ENCODE results near the gene GPR35.

GPR35 gene

DNA sequence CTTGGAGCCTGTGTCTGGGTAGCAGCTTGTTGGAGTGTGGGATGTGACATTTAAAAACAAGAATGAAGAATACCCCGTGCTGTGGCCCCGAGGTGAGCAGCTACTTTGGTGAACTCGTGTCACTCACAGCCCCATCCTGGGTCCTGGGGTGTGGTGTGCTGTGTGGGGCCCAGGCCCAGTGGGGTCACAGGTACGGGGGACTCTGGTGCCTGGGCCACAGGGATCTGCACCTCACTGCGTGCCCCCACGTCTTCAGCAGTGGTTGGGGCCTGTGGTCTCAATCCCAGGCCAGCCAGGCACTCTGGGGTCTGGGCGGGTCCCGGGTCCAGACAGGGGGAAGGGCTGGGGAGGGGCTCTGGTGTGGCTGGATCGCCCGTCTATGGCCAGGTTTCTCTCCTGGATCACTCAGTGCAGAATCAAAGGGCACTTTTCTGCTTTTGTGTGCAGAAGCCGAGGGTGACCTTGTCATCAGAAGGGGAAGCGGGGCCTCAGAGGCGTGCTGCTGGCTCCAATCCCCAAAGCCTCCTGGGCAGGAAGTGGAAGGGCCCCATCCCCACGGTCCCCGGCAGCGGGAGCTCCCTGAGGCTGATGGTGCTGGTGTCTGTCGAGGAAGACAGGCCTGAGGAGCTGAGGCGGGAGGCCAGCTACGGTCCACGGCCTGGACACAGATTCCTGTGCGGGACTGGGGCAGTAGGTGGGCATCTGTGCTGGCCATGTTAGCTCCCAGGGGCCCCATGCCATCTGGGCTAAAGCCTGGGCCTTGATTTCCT, 1.4 kb downstream of the GPR35 start:
- DNase-seq = peak; percentile 30 to 39

DNA sequence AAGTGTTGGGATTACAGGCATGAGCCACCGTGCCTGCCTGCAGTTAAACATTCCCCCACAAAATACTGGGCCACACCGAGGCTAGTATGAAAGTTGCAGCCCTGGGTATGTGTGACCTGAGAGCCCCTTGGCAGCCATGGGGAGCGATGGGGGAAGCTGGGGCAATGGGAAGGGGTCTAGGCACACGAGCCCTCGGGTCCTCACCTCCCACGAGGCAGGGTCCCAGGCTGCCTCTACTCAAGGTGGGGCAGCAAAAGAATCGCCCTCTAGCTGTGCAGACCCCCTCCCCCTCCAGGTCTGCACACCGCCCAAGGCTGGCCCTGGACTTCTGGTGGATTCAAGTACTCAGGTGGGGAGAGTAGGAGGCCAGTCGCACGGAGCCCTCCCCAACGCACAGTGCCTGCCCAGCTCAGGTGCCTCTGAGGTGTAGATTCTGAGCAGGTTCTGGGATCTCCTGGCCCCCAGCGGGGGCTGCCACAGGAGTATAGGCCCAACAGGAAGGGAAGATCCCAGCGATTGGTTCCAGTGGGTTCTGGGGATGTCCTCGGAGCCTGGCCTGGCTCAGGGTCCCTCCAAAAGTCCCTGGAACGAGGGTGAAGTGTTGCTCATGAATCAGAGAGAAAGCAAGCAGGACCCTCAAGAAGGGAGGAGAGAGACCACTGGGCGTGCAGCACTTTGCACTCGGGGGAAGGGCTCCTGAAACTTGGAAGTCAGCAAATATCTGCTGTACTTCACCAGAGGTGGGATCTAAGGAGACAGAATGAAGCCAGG, 2.6 kb downstream of the GPR35 start:
- DNase-seq = no peak

DNA sequence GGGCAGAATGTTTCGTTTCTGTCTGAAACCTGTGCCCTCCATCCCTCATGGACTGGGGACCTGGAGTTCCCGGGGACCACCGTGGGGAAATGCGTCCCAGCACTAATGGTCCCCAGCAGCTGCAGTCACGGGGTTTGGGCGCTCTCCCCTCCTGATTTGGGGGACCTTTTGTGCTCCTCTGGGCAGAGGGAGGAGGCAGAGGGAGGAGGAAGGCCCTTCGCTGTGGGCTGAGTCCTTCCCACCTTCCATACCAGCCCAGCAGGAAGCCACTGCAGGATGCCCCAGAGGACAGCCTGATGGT, 3.2 kb downstream of the GPR35 start:
- no peak for DNase-seq

DNA sequence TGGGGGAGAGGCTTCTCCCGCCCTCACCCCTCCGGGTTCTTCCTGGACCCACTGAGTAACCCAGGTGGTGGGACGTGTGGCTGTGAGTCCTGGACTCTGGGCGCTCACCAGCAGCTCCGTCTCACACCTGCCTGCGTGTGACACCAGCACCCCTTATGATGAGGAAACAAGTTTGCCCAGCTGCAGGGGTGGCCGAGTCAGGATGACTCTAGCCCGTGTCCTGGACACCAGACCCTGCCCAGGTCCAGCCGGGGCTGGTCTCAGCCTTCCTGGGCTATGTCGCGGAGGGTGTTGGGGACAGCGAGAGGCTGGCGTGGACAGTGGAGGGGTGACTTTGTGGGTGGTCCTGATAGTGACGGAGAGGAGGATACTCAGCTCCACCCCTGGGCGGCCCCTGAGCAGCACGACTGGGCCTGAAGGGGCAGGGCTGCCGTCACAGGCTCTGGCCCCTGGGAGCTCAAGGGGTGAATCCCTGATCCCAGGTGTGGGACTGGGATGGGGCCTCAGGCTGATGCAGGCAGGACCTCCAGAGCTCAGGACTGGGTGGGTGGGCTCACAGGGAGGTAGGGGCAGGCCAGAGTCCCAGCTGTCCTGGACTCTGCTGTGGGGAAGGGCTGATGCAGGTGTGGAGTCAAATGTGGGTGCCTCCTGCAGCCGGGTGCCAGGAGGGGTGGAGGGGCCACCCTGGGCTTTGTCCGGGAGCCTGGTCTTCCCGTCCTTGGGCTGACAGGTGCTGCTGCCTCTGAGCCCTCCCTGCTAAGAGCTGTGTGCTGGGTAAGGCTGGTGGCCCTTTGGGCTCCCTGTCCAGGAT, 3.7 kb downstream of the GPR35 start:
- no peak for DNase-seq

DNA sequence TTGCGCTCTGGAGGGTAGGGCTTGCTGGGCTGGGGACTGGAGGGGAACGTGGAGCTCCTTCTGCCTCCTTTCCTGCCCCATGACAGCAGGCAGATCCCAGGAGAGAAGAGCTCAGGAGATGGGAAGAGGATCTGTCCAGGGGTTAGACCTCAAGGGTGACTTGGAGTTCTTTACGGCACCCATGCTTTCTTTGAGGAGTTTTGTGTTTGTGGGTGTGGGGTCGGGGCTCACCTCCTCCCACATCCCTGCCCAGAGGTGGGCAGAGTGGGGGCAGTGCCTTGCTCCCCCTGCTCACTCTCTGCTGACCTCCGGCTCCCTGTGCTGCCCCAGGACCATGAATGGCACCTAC, 4.3 kb downstream of the GPR35 start:
- no peak for DNase-seq

DNA sequence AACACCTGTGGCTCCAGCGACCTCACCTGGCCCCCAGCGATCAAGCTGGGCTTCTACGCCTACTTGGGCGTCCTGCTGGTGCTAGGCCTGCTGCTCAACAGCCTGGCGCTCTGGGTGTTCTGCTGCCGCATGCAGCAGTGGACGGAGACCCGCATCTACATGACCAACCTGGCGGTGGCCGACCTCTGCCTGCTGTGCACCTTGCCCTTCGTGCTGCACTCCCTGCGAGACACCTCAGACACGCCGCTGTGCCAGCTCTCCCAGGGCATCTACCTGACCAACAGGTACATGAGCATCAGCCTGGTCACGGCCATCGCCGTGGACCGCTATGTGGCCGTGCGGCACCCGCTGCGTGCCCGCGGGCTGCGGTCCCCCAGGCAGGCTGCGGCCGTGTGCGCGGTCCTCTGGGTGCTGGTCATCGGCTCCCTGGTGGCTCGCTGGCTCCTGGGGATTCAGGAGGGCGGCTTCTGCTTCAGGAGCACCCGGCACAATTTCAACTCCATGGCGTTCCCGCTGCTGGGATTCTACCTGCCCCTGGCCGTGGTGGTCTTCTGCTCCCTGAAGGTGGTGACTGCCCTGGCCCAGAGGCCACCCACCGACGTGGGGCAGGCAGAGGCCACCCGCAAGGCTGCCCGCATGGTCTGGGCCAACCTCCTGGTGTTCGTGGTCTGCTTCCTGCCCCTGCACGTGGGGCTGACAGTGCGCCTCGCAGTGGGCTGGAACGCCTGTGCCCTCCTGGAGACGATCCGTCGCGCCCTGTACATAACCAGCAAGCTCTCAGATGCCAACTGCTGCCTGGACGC, 4.9 kb downstream of the GPR35 start:
- no peak for DNase-seq

DNA sequence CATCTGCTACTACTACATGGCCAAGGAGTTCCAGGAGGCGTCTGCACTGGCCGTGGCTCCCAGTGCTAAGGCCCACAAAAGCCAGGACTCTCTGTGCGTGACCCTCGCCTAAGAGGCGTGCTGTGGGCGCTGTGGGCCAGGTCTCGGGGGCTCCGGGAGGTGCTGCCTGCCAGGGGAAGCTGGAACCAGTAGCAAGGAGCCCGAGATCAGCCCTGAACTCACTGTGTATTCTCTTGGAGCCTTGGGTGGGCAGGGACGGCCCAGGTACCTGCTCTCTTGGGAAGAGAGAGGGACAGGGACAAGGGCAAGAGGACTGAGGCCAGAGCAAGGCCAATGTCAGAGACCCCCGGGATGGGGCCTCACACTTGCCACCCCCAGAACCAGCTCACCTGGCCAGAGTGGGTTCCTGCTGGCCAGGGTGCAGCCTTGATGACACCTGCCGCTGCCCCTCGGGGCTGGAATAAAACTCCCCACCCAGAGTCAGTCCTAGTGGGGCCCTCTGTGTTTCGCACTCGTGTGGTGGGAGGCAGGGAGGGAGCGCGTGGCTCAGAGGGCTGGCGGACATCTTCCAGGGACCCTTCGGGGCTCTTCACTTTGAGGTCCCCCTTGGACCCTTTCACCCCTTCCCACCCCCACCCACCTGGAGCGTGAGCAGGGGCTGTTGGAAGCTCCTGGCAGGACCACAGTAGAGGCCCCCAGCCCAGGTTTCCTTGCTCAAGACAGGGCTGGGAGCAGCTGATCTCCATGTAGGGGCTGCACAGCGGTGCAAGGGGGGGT, 5.7 kb downstream of the GPR35 start:
- DNase-seq = no peak

DNA sequence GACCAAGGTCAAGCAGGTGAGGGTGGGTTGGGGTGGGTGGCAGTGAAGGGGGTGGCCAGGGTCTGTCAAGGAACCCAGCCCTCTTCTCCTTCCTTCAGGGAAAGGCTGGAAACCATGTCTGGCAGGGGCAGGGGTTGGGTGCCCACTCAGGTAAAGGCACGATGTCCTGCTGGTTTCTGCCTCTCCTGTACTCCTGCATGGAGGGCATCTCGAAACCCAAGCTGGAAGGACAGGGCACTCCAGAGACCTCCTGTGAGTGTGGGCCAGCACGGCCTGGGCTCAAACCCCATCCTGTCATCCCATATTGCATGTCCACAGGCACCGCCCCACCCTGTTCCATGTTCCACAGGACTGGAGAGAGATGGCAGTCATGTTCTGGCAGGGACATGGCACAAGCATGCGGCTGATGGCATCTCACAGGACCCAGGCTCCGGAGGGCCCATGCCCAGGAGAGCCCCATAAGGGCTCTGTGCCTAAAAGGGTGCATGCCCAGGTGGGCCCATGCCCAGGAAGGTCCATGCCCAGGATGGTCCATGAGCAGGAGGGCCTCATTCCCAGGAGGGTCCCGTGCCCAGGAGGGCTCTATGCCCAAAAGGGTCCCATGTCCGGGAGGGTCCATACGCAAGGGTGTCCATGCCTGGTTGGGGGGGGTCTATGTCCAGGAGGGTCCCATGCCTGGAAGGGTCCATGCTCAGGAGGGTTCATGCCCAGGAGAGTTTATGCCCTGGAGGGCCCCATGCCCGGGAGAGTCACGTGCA, 6.4 kb downstream of the GPR35 start:
- DNase-seq = no peak

DNA sequence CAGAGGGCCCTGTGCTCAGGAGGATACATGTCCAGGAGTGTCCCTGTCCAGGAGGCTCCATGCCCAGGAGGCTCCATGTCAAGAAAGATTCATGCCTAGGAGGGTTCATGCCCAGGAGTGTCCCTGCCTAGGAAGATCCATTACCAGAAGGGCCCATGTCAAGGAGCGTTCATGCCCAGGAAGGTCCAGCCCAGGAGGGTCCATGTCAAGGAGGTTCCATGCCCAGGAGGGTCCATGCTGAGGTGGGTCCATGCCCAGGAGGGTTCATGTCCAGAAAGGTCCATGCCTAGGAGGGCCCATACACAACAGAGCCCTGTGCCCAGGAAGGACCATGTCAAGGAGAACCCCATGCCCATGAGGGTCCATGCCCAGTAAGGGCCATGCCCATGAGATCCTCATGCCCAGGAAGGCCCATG, 7.0 kb downstream of the GPR35 start:
- no peak for DNase-seq

DNA sequence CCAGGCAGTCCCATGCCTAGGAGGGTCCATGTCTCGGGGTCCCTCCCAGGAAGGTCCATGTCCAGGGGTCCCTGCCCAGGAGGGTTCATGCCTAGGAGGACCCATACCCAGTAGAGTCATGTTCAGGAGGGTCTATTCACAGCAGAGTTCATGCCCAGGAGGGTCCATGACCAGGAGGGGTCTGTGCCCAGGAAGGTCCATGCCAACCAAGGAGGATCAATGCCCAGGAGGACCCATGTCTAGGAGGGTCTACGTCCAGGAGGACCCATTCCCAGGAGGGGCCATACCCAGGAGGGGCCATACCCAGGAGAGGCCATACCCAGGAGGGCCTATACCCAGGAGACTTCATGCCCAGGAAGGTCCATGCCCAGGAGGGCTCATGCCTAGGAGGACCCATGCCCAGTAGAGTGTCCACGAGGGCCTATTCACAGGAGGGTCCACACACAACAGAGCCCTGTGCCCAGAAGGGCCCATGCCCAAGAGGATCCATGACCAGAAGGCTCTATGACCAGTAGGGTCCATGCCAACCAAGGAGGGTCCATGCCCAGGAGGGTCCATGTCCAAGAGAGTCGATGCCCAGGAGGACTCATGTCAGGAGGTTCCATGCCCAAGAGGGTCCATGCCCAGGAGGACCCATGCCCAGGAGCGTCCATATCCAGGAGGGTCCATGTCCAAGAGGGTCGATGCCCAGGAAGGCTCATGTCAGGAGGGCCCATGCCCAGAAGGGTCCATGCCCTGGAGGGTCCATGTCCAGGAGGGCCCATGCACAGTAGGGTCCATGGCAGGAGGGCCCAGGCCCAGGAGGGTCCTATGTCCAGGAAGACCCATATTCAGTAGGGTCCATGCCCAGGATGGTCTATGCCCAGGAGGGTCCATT, 10.1 kb downstream of the GPR35 start:
- DNase-seq = no peak

DNA sequence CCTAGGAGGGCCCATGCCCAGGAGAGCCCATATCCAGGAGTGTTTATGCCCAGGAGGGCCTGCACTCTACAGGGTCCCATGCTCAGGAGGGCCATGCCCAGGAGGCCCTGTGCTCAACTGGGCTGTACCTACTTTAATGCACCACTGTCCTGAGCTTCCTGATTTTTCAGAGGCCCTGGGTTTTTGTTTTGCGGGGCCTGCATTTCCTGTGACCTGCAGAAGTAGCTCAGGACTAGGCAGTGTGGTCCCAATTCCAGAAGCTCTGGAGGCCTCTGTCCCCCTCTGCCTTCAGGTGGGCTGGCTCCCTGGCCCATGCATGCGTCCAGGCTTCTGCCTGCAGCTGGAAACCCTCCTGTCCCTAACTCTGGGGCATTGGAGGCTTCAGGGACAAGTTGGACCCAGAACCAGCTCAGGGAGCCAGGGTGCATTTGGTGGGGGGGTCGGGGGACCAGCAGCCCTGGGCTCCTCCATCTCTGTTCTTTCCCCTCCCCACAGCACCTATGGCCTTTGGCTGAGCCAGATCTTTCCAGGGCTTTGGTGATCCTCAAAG, 10.8 kb downstream of the GPR35 start:
- no peak for DNase-seq

DNA sequence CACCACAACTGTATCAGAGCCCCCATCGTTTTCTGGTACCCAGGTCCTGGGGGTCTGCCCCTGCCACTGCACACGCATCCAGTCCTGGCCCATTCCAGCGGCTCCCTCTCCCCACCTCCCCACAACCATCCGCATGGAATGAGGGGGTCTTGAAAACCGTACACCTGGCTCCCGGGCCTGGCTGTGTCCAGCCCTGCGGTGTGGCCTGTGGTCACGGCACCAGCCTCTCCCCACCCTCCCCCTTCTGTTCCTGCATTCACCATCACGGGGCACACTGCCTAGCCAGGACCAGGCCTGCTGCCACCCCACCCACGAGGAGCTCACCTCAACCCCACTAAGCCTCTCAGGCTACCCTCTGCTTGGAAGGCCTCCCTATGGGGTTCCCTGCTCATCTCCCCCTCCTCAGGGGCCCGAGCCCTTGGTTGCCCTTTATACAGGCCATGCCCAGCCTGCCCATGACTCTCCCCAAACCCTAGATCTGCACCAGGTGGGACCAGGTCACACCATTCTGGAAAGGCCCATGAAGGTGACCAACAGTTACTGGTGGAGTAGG, 11.4 kb downstream of the GPR35 start:
- DNase-seq = no peak

DNA sequence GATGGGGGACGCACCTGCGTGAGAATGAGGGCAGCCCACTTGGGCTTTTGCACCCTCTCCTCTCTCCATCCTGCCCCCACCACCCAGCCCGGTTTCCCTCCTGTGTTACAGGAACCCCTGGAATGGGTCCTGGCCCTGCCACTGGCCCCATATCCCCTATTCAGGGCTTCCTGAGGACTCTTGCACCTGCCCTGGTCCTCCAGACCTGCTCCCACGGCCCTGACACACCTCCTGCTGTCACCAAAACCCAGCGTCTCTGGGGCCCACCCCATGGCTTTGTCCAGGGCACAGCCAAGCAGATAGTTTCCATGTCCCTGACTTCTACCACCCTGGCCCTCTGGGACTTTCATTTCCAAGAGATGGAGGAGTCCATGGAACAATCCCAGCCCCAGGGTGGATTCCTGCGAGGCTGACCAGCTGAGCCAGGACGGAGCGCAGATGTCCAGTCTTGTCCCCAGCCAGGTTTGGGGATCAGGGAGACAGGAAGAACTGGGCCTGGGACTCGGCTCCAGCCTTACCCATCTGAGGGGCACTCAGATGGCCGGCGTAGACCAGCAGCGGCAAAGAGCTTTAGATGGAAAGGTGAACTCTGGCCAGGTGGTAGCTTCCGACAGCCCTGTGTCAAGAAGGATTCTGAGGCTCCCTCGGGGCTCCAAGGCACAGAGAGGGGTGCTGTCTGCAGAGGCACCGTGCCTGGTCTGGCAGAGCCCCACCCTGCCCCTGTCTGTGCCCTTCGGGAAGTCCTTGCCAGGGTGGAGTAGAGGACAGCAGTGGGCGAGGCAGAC, 12.0 kb downstream of the GPR35 start:
- no peak for DNase-seq

DNA sequence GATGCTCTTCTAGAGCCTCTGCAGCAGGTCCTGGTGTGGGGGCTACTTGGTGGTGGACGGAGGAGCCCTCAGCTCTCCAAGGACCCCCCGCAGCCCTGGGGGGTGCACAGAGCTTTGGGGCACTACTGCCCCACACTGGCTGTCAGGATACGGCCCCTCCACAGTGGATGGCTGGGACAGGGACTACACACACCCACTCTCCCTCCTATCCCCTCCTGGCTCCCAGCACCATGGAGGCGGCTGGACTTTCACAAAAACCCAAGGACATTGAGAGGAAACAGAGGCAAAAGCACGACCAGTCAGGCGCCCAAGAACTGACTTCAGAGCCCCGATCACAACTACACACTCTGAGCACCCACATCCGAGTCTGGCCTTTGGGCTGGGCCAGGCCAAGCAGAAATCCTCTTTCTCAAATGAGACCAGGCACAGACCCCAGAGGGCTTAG, 12.6 kb downstream of the GPR35 start:
- no peak for DNase-seq

DNA sequence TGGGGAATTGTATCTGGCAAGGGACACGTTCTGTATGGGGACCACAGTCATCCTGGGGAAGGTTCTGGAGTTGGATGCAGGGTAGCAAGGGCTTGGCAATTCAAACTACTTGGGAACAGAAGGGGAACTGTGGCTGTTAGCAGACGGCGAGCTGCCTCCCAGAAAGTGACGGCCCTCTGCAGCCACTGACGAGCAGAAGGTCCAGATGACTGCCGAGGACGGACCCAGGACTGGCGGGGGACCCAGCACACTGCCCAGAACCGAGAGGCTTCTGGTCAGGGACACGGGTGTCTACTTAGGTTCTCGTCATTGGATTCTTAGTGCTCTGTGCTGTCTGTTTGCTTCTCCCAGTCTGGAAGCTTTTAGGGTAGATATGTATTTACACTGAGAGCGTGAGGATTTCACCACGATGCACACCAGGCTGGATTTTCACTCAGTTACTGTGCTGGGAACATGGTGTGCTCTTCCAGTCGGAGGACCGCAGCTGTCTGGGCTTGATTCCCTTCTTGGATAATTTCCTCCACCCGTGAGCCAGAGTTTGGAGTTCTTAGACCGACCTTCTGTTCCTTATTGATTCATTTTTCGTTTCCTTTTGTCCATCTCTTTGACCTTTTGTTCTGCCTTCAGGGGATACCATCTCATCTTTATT, 13.4 kb downstream of the GPR35 start:
- no peak for DNase-seq

DNA sequence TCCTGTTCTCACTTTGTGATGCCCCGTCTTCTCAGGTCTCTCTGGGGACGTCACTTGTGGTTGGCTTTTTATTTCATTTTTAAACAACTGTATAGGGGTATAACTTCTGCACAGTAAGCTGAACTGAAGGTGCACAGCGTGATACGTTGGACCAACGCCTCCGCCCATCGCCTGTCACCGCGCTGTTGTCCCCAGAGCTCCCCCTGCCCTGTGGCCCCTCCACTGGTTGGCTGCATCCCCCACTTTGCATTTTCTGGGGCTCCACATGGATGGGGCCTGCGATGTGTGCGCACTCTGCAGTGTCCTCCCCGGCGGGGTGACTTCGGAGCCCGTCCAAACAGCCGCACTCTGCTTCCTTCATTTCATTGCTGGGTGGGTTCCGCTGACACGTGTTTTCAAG, 14.3 kb downstream of the GPR35 start:
- DNase-seq = no peak

DNA sequence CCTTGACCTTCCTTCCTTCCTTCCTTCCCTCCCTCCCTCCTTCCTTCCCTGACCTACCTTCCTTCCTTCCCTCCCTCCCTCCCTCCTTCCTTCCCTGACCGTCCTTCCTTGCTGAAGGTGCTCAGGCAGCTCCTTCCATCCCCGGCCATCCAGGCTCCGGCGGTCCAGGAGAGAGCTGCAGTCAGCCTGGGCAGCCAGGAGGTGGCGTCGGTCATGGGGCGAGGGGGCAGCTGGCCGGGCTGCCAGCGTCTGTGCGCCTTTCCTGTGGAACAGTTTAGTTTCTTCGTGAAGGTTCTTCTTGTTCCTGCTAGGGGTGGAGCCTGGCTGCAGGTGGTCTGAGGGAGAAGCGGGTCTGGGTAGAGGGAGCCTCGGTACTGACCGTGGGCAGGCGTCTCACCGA, 15.7 kb downstream of the GPR35 start:
- no peak for DNase-seq

DNA sequence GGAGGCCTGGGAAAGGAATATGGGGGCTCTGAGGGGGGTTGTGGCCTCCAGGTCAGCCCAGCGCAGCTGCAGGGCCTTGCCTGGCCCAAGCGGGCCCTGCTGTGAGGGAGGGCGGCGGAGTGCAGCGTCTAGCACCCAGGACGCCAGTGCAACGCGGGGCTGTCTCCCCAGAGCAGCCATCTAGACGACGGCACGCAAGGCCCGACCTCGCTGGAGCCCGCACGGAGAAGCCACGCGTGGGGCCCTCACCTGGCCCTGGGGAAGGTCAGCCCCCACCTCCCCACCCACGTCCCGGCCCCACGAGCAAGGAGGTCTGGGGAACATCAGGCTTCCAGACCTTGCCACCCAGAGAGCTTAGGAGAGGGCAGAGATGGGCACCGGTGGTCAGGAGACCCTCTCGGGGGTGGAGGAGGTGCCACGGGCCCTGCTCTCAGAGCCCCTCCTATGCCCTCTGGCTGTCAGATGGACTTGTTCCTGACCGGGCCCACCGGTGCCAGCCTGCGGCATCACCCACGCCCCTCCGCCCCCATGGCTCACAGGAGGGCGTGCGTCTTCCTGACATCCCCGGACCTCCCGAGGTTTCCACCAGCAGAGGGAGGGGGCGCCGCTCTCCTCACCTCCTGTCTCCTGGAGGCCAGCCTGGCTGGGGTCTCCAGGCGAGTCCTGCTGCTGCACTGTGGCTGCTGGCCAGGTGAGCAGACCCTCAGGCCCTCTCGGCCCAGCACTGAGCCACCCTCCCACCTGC, 17.0 kb downstream of the GPR35 start:
- DNase-seq = no peak
